OCI-LY1 (cell line): ENCODE results near the gene ABCG2.

ENCODE experiments used
- H2AFZ ChIP-seq: fragments of 200-600 bp; sonication (generic), shearing (Covaris generic); 2 replicates; pipeline ENCODE4 v1.6.0; 2014; ENCODE audit warnings: antibody characterized with exemption, mild to moderate bottlenecking, low read length
- H3F3A ChIP-seq: fragments of 200-600 bp; sonication (generic), shearing (Covaris generic); 2 replicates; pipeline ENCODE4 v1.6.0; 2014; ENCODE audit warnings: mild to moderate bottlenecking, antibody characterized with exemption, low read length, moderate library complexity; ENCODE audit not compliant: insufficient read depth
- H3K27ac ChIP-seq: fragments of 200-600 bp; sonication (generic); 2 replicates; pipeline ENCODE4 v1.5.1; 2014; ENCODE audit warnings: low read length, mixed run types, mild to moderate bottlenecking, low read depth; ENCODE audit not compliant: poor library complexity, severe bottlenecking
- H3K27me3 ChIP-seq: fragments of 200-600 bp; sonication (generic); 2 replicates; pipeline ENCODE4 v1.6.0; 2014; ENCODE audit warnings: antibody characterized with exemption, mild to moderate bottlenecking, low read length, moderate library complexity; ENCODE audit not compliant: insufficient read depth
- H3K36me3 ChIP-seq: fragments of 200-600 bp; sonication (generic); 2 replicates; pipeline ENCODE4 v1.6.1; 2014; ENCODE audit warnings: mild to moderate bottlenecking, antibody characterized with exemption, low read length, moderate library complexity, mixed read lengths; ENCODE audit not compliant: insufficient read depth
- H3K4me1 ChIP-seq: fragments of 200-600 bp; sonication (generic); 2 replicates; pipeline ENCODE4 v1.5.1; 2014; ENCODE audit warnings: mild to moderate bottlenecking, low read length, moderate library complexity; ENCODE audit not compliant: insufficient read depth, severe bottlenecking
- H3K4me2 ChIP-seq: fragments of 200-600 bp; sonication (generic), shearing (Covaris generic); 2 replicates; pipeline ENCODE4 v1.6.1; 2014; ENCODE audit warnings: low read length
- H3K4me3 ChIP-seq: fragments of 200-600 bp; sonication (generic); 2 replicates; pipeline ENCODE4 v1.5.1; 2014; ENCODE audit warnings: low read length, low read depth, mild to moderate bottlenecking, mixed read lengths; ENCODE audit not compliant: poor library complexity, severe bottlenecking
- H3K79me2 ChIP-seq: fragments of 200-600 bp; shearing (Covaris generic); 2 replicates; pipeline ENCODE4 v1.6.1; 2016; ENCODE audit warnings: mixed run types, low read length, mixed read lengths; ENCODE audit not compliant: insufficient read depth
- H3K9ac ChIP-seq: fragments of 200-600 bp; sonication (generic), shearing (Covaris generic); 2 replicates; pipeline ENCODE4 v1.6.1; 2014; ENCODE audit warnings: mild to moderate bottlenecking, low read length, mixed read lengths
- H3K9me2 ChIP-seq: fragments of 200-600 bp; sonication (generic), shearing (Covaris generic); 2 replicates; pipeline ENCODE4 v1.6.1; 2014; ENCODE audit warnings: low read depth, mild to moderate bottlenecking, low read length, mixed read lengths
- H3K9me3 ChIP-seq: fragments of 200-600 bp; shearing (Covaris generic); 2 replicates; pipeline ENCODE4 v1.6.1; 2014; ENCODE audit warnings: low read length, mixed read lengths
- H4K20me1 ChIP-seq: fragments of 200-600 bp; sonication (generic), shearing (Covaris generic); 2 replicates; pipeline ENCODE4 v1.6.0; 2016; ENCODE audit warnings: mild to moderate bottlenecking, low read length; ENCODE audit not compliant: insufficient read depth
- EZH2 ChIP-seq: fragments of 200-600 bp; sonication (generic), shearing (Covaris generic); IDR thresholded peaks from 2 replicates; pipeline ENCODE4 v1.8.0; 2017; ENCODE audit warnings: borderline replicate concordance, mixed run types, mild to moderate bottlenecking, antibody characterized with exemption, low read length, moderate library complexity, mixed read lengths
- TF ChIP-seq, protein P1 (sequence below): fragments of 200-600 bp; sonication (generic), shearing (Covaris generic); IDR thresholded peaks from 2 replicates; pipeline ENCODE4 v1.5.1; 2017; ENCODE audit warnings: mild to moderate bottlenecking, antibody characterized with exemption, low read length, moderate library complexity, mixed read lengths

ABCG2 gene

DNA sequence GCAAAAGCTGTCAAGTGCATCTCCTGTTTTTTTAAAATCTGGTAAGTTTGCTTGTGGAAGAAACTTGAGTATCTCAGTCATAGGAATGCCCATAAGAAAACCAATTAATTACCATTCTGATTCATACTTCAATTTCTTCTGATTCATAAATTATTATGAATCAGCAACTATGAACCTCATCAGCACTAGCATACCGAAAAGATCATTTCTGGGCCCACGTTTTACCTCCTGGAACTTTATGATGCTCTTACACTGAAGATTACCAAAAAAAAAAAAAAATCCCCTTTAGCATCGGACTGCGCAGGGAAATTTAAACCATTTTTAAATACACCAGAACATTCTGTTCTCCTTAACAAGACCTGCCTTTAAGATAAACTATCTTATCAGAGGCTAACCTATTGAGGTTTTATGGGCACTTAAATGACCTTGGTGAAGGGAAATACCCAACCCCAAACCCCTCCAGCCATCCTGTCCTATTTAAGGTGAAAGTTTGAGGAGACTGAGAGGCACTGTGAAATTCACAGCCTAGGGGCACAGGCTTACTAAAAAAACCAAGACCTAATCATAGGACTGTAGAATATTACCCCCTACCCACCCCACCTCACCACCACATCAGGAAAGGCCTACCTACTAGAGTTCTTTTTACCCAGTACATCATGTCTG, 38.2 kb upstream of the ABCG2 start:
- no peaks in the 10 kb centered on the region for H3K36me3 ChIP-seq
- H3K27ac ChIP-seq: no peak overlapping the region
- no peaks in the 10 kb centered on the region for H3K9me2 ChIP-seq
- H3K4me3 ChIP-seq: no peak overlapping the region
- TF ChIP-seq, protein P1, sequence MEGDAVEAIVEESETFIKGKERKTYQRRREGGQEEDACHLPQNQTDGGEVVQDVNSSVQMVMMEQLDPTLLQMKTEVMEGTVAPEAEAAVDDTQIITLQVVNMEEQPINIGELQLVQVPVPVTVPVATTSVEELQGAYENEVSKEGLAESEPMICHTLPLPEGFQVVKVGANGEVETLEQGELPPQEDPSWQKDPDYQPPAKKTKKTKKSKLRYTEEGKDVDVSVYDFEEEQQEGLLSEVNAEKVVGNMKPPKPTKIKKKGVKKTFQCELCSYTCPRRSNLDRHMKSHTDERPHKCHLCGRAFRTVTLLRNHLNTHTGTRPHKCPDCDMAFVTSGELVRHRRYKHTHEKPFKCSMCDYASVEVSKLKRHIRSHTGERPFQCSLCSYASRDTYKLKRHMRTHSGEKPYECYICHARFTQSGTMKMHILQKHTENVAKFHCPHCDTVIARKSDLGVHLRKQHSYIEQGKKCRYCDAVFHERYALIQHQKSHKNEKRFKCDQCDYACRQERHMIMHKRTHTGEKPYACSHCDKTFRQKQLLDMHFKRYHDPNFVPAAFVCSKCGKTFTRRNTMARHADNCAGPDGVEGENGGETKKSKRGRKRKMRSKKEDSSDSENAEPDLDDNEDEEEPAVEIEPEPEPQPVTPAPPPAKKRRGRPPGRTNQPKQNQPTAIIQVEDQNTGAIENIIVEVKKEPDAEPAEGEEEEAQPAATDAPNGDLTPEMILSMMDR: no peak
- no peak for TF ChIP-seq EZH2
- H3K4me1 ChIP-seq: no peaks in the 10 kb centered on the region
- H3K9ac ChIP-seq: no peak overlapping the region
- no peaks in the 10 kb centered on the region for H3K27me3 ChIP-seq
- no peak overlapping the region for H2AFZ ChIP-seq
- H3F3A ChIP-seq: no peaks in the 10 kb centered on the region
- H3K9me3 ChIP-seq: no peaks in the 10 kb centered on the region
- no peak overlapping the region for H3K4me2 ChIP-seq
- no peaks in the 10 kb centered on the region for H3K79me2 ChIP-seq
- H4K20me1 ChIP-seq: no peaks in the 10 kb centered on the region

DNA sequence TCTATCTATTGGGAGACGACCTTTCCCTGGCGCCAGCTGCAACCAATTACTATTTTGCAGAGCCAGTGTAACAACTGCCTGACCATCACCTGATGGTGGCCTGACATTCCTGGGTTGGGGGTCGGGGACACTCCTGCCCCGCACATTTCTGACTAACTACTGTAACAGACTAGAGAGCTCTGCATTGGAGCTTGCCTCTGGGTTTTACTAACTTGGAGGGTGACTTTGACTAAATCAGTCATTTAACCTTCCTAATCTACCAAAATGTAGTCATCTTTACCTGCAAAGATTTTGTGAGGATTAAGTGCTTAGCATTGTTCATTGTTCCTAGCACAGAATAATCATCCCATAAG, 37.5 kb upstream of the ABCG2 start:
- H3K4me1 ChIP-seq: no peaks in the 10 kb centered on the region
- TF ChIP-seq EZH2: no peak
- TF ChIP-seq, protein P1: no peak
- H2AFZ ChIP-seq: no peak overlapping the region
- H3K36me3 ChIP-seq: no peaks in the 10 kb centered on the region
- no peaks in the 10 kb centered on the region for H3K27me3 ChIP-seq
- no peaks in the 10 kb centered on the region for H3K9me3 ChIP-seq
- H4K20me1 ChIP-seq: no peaks in the 10 kb centered on the region
- H3K27ac ChIP-seq: no peak overlapping the region
- H3F3A ChIP-seq: no peaks in the 10 kb centered on the region
- no peak overlapping the region for H3K4me2 ChIP-seq
- H3K9me2 ChIP-seq: no peaks in the 10 kb centered on the region
- H3K9ac ChIP-seq: no peak overlapping the region
- no peaks in the 10 kb centered on the region for H3K79me2 ChIP-seq
- H3K4me3 ChIP-seq: no peak overlapping the region

DNA sequence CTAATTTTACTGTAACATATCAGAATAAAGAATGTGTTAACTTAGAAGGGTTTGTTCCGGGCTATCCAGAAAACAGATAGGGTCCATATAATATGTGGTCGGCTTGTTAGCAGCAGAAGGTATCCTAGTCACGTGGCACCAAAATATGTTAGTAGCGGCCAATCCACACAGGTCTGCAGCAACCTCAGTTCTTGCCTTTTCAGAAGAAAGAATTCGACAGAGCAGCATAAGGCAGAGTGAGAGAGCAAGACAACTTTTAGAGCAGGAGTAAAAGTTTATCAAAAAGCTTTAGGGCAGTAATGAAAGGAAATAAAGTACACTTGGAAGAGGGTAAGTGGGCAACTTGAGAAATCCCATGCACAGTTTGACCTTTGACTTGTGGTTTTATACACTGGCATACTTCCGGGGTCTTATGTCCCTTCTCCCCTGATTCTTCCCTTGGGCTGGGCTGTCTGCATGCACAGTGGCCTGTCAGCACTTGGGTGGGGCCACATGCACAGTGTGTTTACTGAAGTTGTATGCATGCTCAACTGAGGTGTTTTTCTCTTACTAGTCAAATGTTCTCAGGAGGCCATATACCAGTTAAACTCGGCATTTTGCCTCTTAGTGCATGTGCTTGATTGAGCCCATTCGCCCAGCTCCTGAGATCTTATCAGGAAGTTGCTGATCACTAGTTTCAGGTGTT, 37.0 kb upstream of the ABCG2 start:
- Histone ChIP-seq H3K9ac (no peak overlapping the region), H3K9me2 (no peaks in the 10 kb centered on the region), H3K9me3 (no peaks in the 10 kb centered on the region), H3K27me3 (no peaks in the 10 kb centered on the region), H3K4me2 (no peak overlapping the region), H3K79me2 (no peaks in the 10 kb centered on the region), H3K36me3 (no peaks in the 10 kb centered on the region), H2AFZ (no peak overlapping the region), H3K27ac (no peak overlapping the region), H4K20me1 (no peaks in the 10 kb centered on the region), H3F3A (no peaks in the 10 kb centered on the region), H3K4me3 (no peak overlapping the region), H3K4me1 (no peaks in the 10 kb centered on the region)
- TF ChIP-seq EZH2: no peak
- TF ChIP-seq, protein P1: no peak
